NCI-H2107 (cell line): ENCODE measurements around the gene PSMC3IP.
"Not testable (repeated sequence)": the region's sequence is repeated elsewhere in the genome, so short reads cannot be mapped to it uniquely, and the experiment has no call there.

Experiments used
- DNase-seq: peaks from one replicate; lab custom pipeline; 2025; lab: John Stamatoyannopoulos, UW

PSMC3IP gene

GRCh38 chr17:42560246-42560645 lies 17.3 kb downstream of the PSMC3IP start:
- DNase-seq: no peak

GRCh38 chr17:42559075-42559474 lies 18.5 kb downstream of the PSMC3IP start:
- no peak for DNase-seq

DNA sequence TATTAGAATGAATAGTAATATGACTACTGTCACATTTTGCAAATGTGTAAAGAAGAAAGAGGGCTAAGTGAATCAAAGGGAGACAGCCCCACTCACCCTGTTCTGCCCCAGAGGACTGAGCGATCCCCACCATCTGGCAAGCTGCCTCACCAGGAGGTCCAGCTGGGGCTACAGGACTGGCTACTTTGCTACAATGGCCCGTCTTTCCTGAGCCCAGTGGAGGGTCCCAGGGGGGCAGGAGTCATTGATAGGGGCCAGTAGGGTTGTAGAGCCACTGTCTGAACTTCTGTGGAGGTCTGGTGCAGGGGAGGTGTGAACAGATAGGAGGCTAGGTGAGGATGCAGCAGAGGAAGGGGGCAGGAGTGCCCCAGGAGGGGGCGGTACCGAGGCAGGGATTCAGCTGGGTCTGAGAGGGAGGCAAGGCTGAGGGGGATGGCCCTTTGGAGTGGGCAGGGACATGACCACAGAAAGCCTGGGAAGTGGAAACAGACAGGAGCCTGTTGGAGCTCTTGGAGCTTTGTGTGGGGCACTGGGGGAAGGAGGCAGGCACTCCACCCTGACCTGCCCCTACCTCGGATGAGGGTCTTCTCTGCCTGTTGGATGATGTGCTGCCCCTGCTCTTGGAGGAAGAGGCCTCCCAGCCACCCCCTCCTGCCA lies 21.4 kb downstream of the PSMC3IP start:
- DNase-seq: not testable (repeated sequence)

- no peak for DNase-seq
Observed at GRCh38 chr17:42555122-42555622, 22.4 kb downstream of the PSMC3IP start.

- peak; percentile 18 for DNase-seq
Observed at GRCh38 chr17:42554250-42555121, 23.0 kb downstream of the PSMC3IP start.

DNA sequence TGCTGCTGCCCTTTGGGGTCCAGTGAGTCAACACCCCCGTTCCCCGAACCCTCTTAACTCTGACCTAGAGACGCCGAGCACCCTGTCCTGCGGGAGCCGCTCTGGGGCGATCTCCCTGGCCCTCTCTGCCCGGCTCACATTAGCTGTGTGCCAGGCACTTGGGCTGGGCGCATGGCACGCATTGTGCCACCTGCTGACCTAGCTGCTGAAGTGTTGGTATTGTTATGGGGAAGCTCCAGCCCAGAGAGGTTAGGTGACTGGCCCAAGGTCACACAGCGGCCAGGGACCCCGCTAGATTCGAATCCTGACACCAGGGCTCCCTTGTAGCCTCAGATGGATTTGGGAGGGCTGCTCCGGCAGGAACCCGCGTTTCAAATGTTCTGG lies 23.7 kb downstream of the PSMC3IP start:
- DNase-seq: no peak

- DNase-seq: no peak
Observed at GRCh38 chr17:42553161-42553818, 24.2 kb downstream of the PSMC3IP start.

- DNase-seq: not testable (repeated sequence)
Observed at GRCh38 chr17:42552736-42553135, 24.8 kb downstream of the PSMC3IP start, which contains the start of gene HSD17B1. Gene HSD17B1 (plus strand): TSS chr17:42552923. CDS start chr17:42552934, 11 bp downstream.

GRCh38 chr17:42548993-42549755 lies 28.4 kb downstream of the PSMC3IP start:
- DNase-seq: no peak

DNA sequence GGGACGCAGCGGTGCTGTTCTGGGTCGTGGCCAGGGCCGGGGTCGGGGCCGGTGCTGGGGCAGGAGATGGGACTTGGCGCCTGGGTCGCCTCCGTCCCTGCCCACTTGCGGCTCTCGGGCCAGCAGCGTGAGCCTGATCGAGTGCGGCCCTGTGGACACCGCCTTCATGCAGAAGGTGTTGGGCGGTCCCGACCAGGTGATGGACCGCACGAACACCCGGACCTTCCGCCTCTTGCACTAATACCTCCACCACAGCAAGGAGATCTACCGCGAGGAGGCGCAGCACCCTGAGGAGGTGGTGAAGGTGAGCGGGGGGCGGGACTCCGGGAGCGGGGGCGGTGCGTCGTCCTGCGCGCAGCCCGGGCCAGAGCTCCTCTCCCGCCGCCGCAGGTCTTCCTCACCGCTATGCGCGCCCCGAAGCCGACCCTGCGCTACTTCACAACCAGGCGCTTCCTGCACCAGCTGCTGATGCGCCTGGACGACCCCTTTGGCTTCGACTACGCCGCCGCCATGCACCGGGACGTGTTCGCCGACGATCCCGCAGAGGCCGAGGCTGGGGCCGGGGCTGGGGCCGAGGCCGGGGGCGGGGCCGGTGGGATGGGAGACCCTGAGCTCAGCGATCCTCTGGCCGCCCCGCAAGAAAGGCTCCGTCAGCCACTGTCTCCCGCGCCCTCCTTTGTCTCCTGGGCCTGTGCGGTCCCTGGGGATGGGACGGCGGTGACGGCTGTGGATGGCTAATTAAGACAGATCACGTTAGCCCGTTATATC lies 29.3 kb downstream of the PSMC3IP start:
- DNase-seq: peak; percentile 64

- no peak for DNase-seq
Observed at GRCh38 chr17:42547698-42548069, 29.8 kb downstream of the PSMC3IP start.

GRCh38 chr17:42547001-42547461 lies 30.5 kb downstream of the PSMC3IP start:
- no peak for DNase-seq

- DNase-seq: not testable (repeated sequence)
Observed at GRCh38 chr17:42545755-42546505, 31.6 kb downstream of the PSMC3IP start.

DNA sequence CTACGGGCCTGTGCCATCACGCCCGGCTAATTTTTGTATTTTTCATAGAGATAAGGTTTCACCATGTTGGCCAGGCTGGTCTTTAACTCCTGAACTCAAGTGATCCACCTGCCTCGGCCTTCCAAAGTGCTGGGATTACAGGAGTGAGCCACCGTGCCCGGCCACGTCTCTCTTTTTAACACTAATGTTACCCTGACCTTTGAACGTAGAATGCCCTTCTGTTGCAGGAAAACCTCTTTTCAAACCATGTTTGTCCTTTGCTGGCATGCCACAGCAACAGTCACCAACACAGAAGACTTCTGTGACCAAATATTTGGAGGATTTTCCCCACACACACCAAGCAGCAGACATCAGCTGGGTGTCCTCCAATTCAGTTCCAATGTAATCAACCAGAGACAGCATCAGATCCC lies 32.6 kb downstream of the PSMC3IP start:
- no peak for DNase-seq

DNA sequence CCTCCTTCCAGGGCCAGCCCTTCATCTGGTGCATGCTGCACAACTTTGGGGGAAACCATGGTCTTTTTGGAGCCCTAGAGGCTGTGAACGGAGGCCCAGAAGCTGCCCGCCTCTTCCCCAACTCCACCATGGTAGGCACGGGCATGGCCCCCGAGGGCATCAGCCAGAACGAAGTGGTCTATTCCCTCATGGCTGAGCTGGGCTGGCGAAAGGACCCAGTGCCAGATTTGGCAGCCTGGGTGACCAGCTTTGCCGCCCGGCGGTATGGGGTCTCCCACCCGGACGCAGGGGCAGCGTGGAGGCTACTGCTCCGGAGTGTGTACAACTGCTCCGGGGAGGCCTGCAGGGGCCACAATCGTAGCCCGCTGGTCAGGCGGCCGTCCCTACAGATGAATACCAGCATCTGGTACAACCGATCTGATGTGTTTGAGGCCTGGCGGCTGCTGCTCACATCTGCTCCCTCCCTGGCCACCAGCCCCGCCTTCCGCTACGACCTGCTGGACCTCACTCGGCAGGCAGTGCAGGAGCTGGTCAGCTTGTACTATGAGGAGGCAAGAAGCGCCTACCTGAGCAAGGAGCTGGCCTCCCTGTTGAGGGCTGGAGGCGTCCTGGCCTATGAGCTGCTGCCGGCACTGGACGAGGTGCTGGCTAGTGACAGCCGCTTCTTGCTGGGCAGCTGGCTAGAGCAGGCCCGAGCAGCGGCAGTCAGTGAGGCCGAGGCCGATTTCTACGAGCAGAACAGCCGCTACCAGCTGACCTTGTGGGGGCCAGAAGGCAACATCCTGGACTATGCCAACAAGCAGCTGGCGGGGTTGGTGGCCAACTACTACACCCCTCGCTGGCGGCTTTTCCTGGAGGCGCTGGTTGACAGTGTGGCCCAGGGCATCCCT lies 34.1 kb downstream of the PSMC3IP start:
- no peak for DNase-seq

DNA sequence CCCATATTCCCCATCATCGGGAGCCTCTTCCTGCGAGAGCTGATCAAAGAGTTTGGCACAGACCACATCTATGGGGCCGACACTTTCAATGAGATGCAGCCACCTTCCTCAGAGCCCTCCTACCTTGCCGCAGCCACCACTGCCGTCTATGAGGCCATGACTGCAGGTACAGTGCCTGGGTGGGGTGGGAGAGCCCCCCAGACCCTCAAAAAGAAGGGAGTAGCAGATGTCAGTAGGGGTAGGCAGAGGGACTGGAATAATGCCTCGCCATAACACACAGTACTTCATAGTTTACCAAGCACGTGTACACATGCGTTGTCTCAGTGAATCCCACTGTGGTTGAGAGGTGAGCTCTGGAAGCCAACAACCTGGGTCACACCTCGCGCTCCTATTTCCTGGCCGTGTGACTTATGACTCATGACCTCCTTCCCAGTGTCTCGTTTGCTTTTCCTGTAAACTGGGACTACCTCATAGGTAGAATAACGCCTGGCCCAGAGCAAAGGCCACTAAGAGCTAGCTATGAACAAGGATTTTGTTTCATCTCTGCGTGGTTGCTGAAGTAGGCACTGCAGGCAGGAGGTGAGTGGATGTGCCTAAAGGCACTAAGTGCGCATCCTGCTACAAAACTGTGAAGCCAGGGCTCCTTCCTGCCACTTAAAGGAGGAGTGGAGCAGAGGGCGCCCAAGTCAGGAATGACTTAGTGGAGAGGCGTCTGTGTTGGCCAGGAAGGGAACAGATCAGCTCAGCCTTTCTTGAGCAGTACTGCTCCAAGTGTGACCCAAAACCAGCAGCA lies 36.3 kb downstream of the PSMC3IP start:
- DNase-seq: no peak

DNA sequence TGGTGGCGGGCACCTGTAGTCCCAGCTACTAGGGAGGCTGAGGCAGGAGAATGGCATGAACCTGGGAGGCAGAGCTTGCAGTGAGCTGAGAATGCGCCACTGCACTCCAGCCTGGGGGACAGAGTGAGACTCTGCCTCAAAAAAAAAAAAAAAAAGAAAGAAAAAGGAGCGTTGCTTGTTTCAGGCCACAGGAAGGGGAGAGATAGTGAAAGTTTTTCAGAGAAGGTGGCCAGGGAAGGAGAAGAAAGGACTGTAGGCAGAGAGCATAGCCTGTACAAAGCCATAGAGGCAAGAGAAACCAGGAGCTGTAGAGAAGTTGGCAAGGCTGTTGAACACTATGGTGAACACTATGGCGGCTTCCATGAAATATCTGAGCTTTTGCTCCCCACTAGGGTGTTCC lies 37.0 kb downstream of the PSMC3IP start:
- not testable (repeated sequence) for DNase-seq

DNA sequence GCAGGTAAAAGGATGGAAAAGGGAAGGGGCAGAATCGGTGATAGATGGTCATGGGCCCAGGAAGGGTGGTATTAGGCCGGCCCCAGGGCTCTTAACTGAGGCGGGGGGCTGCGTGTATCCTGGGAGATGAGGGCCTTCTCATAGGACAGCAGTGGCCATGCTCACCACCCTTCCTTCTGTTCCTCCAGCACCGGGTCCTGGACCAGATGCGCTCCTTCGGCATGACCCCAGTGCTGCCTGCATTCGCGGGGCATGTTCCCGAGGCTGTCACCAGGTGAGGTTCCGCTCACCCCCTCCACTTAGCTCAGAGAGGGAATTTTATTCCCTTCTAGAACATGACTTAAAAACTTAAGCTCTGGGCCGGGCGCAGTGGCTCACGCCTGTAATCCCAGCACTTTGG lies 39.0 kb downstream of the PSMC3IP start:
- DNase-seq: no peak
